ENCODE measurements around the gene IL20. TPM values are rescaled to one million over a fixed set of nuclear protein-coding genes. Genes with fewer than 3 reads are reported as not detected.

The IL20 gene
- total RNA-seq, 4 donors from 2014 or later: not detected

DNA sequence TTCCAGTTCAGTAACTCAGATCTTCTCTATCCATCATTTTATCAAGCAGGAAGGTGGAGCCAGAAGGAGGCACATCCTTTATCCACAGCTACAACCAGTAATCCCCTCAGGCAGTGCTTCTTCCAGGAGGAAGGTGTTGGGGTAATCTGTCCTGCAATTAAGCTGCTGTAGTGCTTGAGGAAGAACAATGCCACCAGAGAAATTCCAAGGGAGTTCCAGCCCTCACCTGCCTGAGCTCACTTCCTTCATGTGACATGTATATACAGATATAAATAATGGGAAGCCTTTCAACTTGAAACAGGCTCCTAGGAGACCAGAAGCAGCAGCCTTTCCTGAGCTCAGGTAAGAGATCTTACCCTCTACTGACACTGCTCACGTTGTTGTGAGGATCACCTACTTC lies 2.2 kb upstream of the IL20 start:
- TF ChIP-seq POLR2A (IDR thresholded peaks at IDR 0.05) (no peak), EP300 (IDR thresholded peaks at IDR 0.05) (no peak), POLR2AphosphoS5 (IDR thresholded peaks at IDR 0.05) (no peak), CTCF (IDR thresholded peaks at IDR 0.05) (no peak)
- H3K27ac ChIP-seq: no peak overlapping the region
- H3K27me3 ChIP-seq: peaks cover 26% of the 10 kb centered on the region
- 38 to 75% methylated on average over 1 of the region's 1 CpG for WGBS, 2 donors (ENCODE audit: low coverage in 1 of 2)
- no peaks in the 10 kb centered on the region for H3K4me1 ChIP-seq
- H3K4me3 ChIP-seq: no peak overlapping the region
- H3K9me3 ChIP-seq: no peaks in the 10 kb centered on the region
- H3K36me3 ChIP-seq: no peaks in the 10 kb centered on the region
- ATAC-seq: no peak

GRCh38 chr1:206866062-206866461 lies 639 bp downstream of the IL20 start:
- H3K4me1 ChIP-seq: no peaks in the 10 kb centered on the region
- no peaks in the 10 kb centered on the region for H3K36me3 ChIP-seq
- 17% methylated on average over 2 of the region's 2 CpGs; no CpG with 5 or more reads in 1 of the 2 donors for WGBS, 2 donors (ENCODE audit: low coverage in 1 of 2)
- H3K9me3 ChIP-seq: no peaks in the 10 kb centered on the region
- H3K27ac ChIP-seq: no peak overlapping the region
- no peak overlapping the region for H3K4me3 ChIP-seq
- peaks cover 7% of the 10 kb centered on the region for H3K27me3 ChIP-seq
- no peak for TF ChIP-seq CTCF (IDR thresholded peaks at IDR 0.05)
- TF ChIP-seq EP300 (IDR thresholded peaks at IDR 0.05): no peak
- TF ChIP-seq POLR2AphosphoS5 (IDR thresholded peaks at IDR 0.05): no peak
- TF ChIP-seq POLR2A (IDR thresholded peaks at IDR 0.05): no peak
- no peak for ATAC-seq

DNA sequence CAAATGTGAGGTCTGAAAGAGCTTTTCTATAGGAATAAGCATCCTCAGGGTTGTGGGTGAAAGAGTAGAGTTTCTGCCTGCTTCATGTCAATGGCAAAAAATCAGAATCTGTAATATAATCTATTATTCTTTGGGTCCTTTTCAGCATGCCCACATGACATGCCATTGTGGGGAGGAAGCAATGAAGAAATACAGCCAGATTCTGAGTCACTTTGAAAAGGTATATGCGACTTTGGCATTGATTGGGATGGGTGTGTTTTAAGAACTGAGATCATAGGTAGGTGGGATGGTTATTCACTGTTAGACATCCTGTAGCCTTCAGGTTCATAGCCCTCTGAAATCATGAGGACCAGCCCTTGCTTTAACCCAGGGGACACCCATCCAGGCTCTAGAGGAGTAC lies 1.8 kb downstream of the IL20 start:
- peaks cover 0 to 4% (median 0%) of the 10 kb centered on the region in 3 donors for H3K9me3 ChIP-seq
- WGBS, 2 donors (ENCODE audit: low coverage in 1 of 2): 100% methylated on average over 1 of the region's 1 CpG; no CpG with 5 or more reads in 1 of the 2 donors
- H3K27ac ChIP-seq: no peak overlapping the region
- H3K36me3 ChIP-seq: no peaks in the 10 kb centered on the region
- no peaks in the 10 kb centered on the region for H3K27me3 ChIP-seq
- no peaks in the 10 kb centered on the region for H3K4me1 ChIP-seq
- no peak for TF ChIP-seq POLR2AphosphoS5 (IDR thresholded peaks at IDR 0.05)
- no peak for ATAC-seq
- H3K4me3 ChIP-seq: no peak overlapping the region

DNA sequence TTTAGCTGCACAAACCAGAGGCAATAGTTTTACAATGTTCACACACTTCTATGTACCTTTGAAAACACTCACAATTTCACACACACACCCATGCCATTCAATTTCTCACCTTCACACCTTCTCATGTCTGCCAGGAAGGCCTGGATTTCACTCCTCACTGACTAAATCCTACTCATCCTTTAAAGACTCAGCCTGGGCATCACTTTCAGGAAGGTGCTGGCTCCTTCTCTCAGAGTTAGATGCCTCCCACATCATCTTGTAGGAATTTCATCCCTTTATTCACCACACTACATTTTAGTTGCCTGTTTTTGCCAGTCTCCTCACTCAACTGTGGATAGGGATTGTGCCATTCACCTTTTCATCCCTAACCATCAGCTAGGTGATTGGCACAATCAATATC lies 2.3 kb downstream of the IL20 start:
- Histone ChIP-seq H3K27me3 (no peaks in the 10 kb centered on the region), H3K27ac (no peak overlapping the region), H3K4me1 (no peaks in the 10 kb centered on the region), H3K9me3 (peaks cover 0 to 9% (median 0%) of the 10 kb centered on the region in 3 donors), H3K36me3 (no peaks in the 10 kb centered on the region), H3K4me3 (no peak overlapping the region)
- no peak for TF ChIP-seq EP300 (IDR thresholded peaks at IDR 0.05)
- TF ChIP-seq CTCF (IDR thresholded peaks at IDR 0.05): no peak
- TF ChIP-seq POLR2AphosphoS5 (IDR thresholded peaks at IDR 0.05): no peak
- no peak for TF ChIP-seq POLR2A (IDR thresholded peaks at IDR 0.05)
- no peak for ATAC-seq

DNA sequence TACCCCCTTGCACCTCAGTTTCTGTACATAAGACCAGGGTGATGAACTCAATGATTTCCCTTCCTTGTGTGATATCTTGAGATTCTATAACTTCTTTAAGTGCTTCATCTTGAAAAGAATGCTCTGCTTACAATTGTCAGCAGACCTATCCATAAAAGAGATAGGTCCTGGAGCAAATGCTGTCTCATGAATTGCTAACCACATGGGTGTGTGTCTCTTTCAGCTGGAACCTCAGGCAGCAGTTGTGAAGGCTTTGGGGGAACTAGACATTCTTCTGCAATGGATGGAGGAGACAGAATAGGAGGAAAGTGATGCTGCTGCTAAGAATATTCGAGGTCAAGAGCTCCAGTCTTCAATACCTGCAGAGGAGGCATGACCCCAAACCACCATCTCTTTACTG lies 2.8 kb downstream of the IL20 start:
- Histone ChIP-seq H3K4me1 (no peaks in the 10 kb centered on the region), H3K4me3 (no peak overlapping the region), H3K9me3 (peaks cover 0 to 11% (median 0%) of the 10 kb centered on the region in 3 donors), H3K27ac (no peak overlapping the region), H3K36me3 (no peaks in the 10 kb centered on the region), H3K27me3 (no peaks in the 10 kb centered on the region)
- no peak for ATAC-seq
- WGBS, 2 donors (ENCODE audit: low coverage in 1 of 2): 33 to 50% methylated on average over 1 of the region's 1 CpG
- TF ChIP-seq POLR2AphosphoS5 (IDR thresholded peaks at IDR 0.05) (no peak), POLR2A (IDR thresholded peaks at IDR 0.05) (no peak), CTCF (IDR thresholded peaks at IDR 0.05) (no peak), EP300 (IDR thresholded peaks at IDR 0.05) (no peak)
